K562 (cell line): ENCODE data around the gene RAB5A.
A peak's percentile ranks its signal among the peaks of the same experiment; 100 is the strongest.

Source experiments
- EP300 ChIP-seq: IDR thresholded peaks from 2 replicates; pipeline ENCODE4 v1.6.1; 2012; ENCODE audit warnings: low read length, improper control_type of control experiment
- ESRRA ChIP-seq: fragments of 450-650 bp; IDR thresholded peaks from 2 replicates; pipeline ENCODE4 v1.6.1; 2014; ENCODE audit warnings: low read depth, mild to moderate bottlenecking, moderate library complexity, borderline replicate concordance
- GABPB2 ChIP-seq: fragments of 250-450 bp; sonication (Bioruptor Pico); conservative IDR thresholded peaks from 2 replicates; pipeline ENCODE4 v1.5.1; 2021; ENCODE audit warnings: mild to moderate bottlenecking
- HMGN3 ChIP-seq: IDR thresholded peaks from 2 replicates; pipeline ENCODE4 v1.6.1; 2011; ENCODE audit warnings: borderline replicate concordance, low read depth, mild to moderate bottlenecking, mixed read lengths, low read length; ENCODE audit not compliant: insufficient read length; ENCODE audit errors: extremely low read depth
- JUN ChIP-seq, 2 experiments: sonication (generic) in 1 of 2; formaldehyde crosslinking in 1 of 2; IDR thresholded peaks; 2 replicates each; pipeline versions ENCODE4 v1.6.1 to v1.8.0; 2012 to 2022; ENCODE audit warnings: borderline replicate concordance in 2 of 2, mild to moderate bottlenecking in 2 of 2, improper control_type of control experiment in 1 of 2, low read depth in 1 of 2, low read length in 1 of 2, missing genetic modification reagents in 1 of 2
- MXI1 ChIP-seq: IDR thresholded peaks from 2 replicates; pipeline ENCODE4 v1.6.1; 2011; ENCODE audit warnings: low read depth, mild to moderate bottlenecking, improper control_type of control experiment, low read length
- TF ChIP-seq, protein P1 (sequence below): sonication (generic); formaldehyde crosslinking; IDR thresholded peaks from 2 replicates; pipeline ENCODE4 v1.9.0; 2022; ENCODE audit warnings: mild to moderate bottlenecking, missing genetic modification reagents
- TF ChIP-seq, protein P2 (sequence below), 3 experiments: IDR thresholded peaks in 2 of 3; conservative IDR thresholded peaks in 1 of 3; 2 replicates each; pipeline ENCODE4 v1.5.1; 2011 to 2012; ENCODE audit warnings: low read length in 3 of 3, mild to moderate bottlenecking in 3 of 3, control low read depth in 2 of 3, improper control_type of control experiment in 1 of 3, inconsistent platforms in 1 of 3, low read depth in 1 of 3, mixed read lengths in 1 of 3, moderate library complexity in 1 of 3; ENCODE audit not compliant: insufficient read depth in 2 of 3
- TF ChIP-seq, protein P3 (sequence below): sonication (generic); formaldehyde crosslinking; IDR thresholded peaks from 2 replicates; pipeline ENCODE4 v1.8.1; 2022; ENCODE audit warnings: missing genetic modification reagents
- TF ChIP-seq, protein P4 (sequence below): fragments of 450-650 bp; formaldehyde crosslinking; IDR thresholded peaks from 2 replicates; pipeline ENCODE4 v1.4.0; 2020; ENCODE audit warnings: mild to moderate bottlenecking, moderate library complexity
- TF ChIP-seq, protein P5 (sequence below): fragments of 450-650 bp; IDR thresholded peaks from 2 replicates; pipeline ENCODE4 v1.7.1; 2018; ENCODE audit warnings: mild to moderate bottlenecking, low read depth; ENCODE audit not compliant: partially characterized antibody
- TF ChIP-seq, protein P6 (sequence below): IDR thresholded peaks from 2 replicates; pipeline ENCODE4 v1.6.1; 2011; ENCODE audit not compliant: insufficient read length; ENCODE audit errors: extremely low read depth
- TF ChIP-seq, protein P7 (sequence below), 3 experiments: fragments of 200-800 bp in 1 of 3; fragments of 250-450 bp in 1 of 3; fragments of 450-650 bp in 1 of 3; sonication (Bioruptor Pico) in 1 of 3; sonication (Bioruptor generic) in 1 of 3; formaldehyde crosslinking in 1 of 3; IDR thresholded peaks; 2 replicates each; pipeline versions ENCODE4 v1.6.1 to v1.8.0; 2016 to 2022; ENCODE audit warnings: mild to moderate bottlenecking in 2 of 3, missing genetic modification characterization in 2 of 3, missing compliant biosample characterization in 1 of 3, moderate library complexity in 1 of 3
- TF ChIP-seq, protein P8 (sequence below): sonication (generic); formaldehyde crosslinking; IDR thresholded peaks from 2 replicates; pipeline ENCODE4 v1.8.1; 2022; ENCODE audit warnings: missing genetic modification reagents

DNA sequence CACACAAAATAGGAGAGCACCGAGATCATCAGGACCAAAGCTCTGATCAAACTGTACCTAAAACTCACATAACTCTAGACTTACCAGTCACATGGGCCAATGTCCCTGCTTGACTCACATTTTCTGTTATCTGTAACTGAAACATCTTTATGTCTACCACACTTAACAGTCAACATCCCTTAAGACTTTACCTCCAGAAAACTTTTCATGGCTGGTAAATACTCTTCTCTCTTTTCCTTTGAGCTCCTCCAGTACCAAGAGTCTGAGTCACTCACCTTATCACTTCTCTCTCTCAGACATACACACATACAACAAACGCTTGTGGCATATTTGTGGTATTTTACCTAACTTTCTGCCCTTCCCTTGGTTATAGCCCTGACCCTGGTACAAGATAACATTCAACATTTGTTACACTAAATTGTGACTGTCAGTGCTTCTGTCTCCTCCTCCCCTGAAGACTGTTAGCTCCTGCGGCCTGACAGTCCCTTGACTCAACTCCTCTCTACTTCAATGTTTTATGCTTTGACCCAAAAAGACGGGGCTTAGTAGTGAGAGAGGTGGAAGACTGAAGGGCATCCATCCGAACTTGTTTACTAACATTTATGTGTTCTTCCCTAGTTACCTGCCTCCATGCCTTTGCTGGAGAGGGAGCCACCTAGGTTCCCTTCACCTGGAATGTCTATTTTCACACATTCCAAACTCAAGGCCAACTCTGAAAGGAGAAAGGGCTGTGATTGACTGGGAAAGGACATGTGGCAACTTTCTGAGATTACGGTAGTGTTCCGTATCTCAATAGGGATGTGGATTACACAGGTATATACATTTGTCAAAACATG is 9.2 kb upstream of the RAB5A start:
- TF ChIP-seq JUN (IDR thresholded peaks at IDR 0.05; ENCODE audit: borderline replicate concordance, low read depth, low read length) (peak; percentile 75; the same call in 1 of the 2 replicates), JUN (CRISPR knock-in tag; IDR thresholded peaks at IDR 0.05; ENCODE audit: borderline replicate concordance) (no peak; the same call in 1 of the 2 replicates), ESRRA (no peak; the same call in 1 of the 2 replicates), GABPB2 (CRISPR knock-in tag) (no peak), HMGN3 (no peak), MXI1 (no peak), EP300 (peak; percentile 75; the same call in 1 of the 2 replicates)
- TF ChIP-seq, protein P1, sequence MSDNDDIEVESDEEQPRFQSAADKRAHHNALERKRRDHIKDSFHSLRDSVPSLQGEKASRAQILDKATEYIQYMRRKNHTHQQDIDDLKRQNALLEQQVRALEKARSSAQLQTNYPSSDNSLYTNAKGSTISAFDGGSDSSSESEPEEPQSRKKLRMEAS (CRISPR knock-in tag) = no peak
- TF ChIP-seq, protein P2, sequence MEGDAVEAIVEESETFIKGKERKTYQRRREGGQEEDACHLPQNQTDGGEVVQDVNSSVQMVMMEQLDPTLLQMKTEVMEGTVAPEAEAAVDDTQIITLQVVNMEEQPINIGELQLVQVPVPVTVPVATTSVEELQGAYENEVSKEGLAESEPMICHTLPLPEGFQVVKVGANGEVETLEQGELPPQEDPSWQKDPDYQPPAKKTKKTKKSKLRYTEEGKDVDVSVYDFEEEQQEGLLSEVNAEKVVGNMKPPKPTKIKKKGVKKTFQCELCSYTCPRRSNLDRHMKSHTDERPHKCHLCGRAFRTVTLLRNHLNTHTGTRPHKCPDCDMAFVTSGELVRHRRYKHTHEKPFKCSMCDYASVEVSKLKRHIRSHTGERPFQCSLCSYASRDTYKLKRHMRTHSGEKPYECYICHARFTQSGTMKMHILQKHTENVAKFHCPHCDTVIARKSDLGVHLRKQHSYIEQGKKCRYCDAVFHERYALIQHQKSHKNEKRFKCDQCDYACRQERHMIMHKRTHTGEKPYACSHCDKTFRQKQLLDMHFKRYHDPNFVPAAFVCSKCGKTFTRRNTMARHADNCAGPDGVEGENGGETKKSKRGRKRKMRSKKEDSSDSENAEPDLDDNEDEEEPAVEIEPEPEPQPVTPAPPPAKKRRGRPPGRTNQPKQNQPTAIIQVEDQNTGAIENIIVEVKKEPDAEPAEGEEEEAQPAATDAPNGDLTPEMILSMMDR (IDR thresholded peaks at IDR 0.05 in 2 of 3, conservative IDR thresholded peaks at IDR 0.05 in 1 of 3; ENCODE audit: insufficient read depth in 2 of 3, low read depth in 1 of 3, low read length in 3 of 3) = no peak
- TF ChIP-seq, protein P3, sequence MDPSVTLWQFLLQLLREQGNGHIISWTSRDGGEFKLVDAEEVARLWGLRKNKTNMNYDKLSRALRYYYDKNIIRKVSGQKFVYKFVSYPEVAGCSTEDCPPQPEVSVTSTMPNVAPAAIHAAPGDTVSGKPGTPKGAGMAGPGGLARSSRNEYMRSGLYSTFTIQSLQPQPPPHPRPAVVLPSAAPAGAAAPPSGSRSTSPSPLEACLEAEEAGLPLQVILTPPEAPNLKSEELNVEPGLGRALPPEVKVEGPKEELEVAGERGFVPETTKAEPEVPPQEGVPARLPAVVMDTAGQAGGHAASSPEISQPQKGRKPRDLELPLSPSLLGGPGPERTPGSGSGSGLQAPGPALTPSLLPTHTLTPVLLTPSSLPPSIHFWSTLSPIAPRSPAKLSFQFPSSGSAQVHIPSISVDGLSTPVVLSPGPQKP (CRISPR knock-in tag) = no peak
- TF ChIP-seq, protein P4, sequence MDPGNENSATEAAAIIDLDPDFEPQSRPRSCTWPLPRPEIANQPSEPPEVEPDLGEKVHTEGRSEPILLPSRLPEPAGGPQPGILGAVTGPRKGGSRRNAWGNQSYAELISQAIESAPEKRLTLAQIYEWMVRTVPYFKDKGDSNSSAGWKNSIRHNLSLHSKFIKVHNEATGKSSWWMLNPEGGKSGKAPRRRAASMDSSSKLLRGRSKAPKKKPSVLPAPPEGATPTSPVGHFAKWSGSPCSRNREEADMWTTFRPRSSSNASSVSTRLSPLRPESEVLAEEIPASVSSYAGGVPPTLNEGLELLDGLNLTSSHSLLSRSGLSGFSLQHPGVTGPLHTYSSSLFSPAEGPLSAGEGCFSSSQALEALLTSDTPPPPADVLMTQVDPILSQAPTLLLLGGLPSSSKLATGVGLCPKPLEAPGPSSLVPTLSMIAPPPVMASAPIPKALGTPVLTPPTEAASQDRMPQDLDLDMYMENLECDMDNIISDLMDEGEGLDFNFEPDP = no peak
- TF ChIP-seq, protein P5, sequence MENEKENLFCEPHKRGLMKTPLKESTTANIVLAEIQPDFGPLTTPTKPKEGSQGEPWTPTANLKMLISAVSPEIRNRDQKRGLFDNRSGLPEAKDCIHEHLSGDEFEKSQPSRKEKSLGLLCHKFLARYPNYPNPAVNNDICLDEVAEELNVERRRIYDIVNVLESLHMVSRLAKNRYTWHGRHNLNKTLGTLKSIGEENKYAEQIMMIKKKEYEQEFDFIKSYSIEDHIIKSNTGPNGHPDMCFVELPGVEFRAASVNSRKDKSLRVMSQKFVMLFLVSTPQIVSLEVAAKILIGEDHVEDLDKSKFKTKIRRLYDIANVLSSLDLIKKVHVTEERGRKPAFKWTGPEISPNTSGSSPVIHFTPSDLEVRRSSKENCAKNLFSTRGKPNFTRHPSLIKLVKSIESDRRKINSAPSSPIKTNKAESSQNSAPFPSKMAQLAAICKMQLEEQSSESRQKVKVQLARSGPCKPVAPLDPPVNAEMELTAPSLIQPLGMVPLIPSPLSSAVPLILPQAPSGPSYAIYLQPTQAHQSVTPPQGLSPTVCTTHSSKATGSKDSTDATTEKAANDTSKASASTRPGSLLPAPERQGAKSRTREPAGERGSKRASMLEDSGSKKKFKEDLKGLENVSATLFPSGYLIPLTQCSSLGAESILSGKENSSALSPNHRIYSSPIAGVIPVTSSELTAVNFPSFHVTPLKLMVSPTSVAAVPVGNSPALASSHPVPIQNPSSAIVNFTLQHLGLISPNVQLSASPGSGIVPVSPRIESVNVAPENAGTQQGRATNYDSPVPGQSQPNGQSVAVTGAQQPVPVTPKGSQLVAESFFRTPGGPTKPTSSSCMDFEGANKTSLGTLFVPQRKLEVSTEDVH = no peak
- TF ChIP-seq, protein P6, sequence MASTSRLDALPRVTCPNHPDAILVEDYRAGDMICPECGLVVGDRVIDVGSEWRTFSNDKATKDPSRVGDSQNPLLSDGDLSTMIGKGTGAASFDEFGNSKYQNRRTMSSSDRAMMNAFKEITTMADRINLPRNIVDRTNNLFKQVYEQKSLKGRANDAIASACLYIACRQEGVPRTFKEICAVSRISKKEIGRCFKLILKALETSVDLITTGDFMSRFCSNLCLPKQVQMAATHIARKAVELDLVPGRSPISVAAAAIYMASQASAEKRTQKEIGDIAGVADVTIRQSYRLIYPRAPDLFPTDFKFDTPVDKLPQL = no peak
- TF ChIP-seq, protein P7, sequence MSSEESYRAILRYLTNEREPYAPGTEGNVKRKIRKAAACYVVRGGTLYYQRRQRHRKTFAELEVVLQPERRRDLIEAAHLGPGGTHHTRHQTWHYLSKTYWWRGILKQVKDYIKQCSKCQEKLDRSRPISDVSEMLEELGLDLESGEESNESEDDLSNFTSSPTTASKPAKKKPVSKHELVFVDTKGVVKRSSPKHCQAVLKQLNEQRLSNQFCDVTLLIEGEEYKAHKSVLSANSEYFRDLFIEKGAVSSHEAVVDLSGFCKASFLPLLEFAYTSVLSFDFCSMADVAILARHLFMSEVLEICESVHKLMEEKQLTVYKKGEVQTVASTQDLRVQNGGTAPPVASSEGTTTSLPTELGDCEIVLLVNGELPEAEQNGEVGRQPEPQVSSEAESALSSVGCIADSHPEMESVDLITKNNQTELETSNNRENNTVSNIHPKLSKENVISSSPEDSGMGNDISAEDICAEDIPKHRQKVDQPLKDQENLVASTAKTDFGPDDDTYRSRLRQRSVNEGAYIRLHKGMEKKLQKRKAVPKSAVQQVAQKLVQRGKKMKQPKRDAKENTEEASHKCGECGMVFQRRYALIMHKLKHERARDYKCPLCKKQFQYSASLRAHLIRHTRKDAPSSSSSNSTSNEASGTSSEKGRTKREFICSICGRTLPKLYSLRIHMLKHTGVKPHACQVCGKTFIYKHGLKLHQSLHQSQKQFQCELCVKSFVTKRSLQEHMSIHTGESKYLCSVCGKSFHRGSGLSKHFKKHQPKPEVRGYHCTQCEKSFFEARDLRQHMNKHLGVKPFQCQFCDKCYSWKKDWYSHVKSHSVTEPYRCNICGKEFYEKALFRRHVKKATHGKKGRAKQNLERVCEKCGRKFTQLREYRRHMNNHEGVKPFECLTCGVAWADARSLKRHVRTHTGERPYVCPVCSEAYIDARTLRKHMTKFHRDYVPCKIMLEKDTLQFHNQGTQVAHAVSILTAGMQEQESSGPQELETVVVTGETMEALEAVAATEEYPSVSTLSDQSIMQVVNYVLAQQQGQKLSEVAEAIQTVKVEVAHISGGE (CRISPR knock-in tag; IDR thresholded peaks at IDR 0.05) = 0 out of 6 replicates have a peak, but pooled peaks of 1 of the 3 experiments have one; percentile 30
- TF ChIP-seq, protein P8, sequence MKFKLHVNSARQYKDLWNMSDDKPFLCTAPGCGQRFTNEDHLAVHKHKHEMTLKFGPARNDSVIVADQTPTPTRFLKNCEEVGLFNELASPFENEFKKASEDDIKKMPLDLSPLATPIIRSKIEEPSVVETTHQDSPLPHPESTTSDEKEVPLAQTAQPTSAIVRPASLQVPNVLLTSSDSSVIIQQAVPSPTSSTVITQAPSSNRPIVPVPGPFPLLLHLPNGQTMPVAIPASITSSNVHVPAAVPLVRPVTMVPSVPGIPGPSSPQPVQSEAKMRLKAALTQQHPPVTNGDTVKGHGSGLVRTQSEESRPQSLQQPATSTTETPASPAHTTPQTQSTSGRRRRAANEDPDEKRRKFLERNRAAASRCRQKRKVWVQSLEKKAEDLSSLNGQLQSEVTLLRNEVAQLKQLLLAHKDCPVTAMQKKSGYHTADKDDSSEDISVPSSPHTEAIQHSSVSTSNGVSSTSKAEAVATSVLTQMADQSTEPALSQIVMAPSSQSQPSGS (CRISPR knock-in tag) = no peak
